Cardiac muscle cell (in vitro differentiated cells and primary cell): ENCODE measurements around the gene SELENOS. TPM values are rescaled to one million over a fixed set of nuclear protein-coding genes. Genes with fewer than 3 reads are reported as not detected.
"Not testable (repeated sequence)": the region's sequence is repeated elsewhere in the genome, so short reads cannot be mapped to it uniquely, and the experiment has no call there.

Experiments
- DNase-seq, 2 donors: peaks; one replicate each; pipeline versions ENCODE4 v3.0.0 to v3.0.0-alpha.2; 2010 to 2017; ENCODE audit warnings: low read depth in 1 of 2, low spot score in 1 of 2
- H3K27ac ChIP-seq: fragments of 200-600 bp; sonication (generic); 2 replicates; pipeline ENCODE4 v1.5.1; 2016
- H3K27me3 ChIP-seq: fragments of 200-600 bp; sonication (generic); 2 replicates; pipeline ENCODE4 v1.6.0; 2016; ENCODE audit warnings: control low read depth
- H3K36me3 ChIP-seq: fragments of 200-600 bp; sonication (generic); 2 replicates; pipeline ENCODE4 v1.5.1; 2016; ENCODE audit warnings: control low read depth
- H3K4me1 ChIP-seq: fragments of 200-600 bp; sonication (generic); 2 replicates; pipeline ENCODE4 v1.8.1; 2017; ENCODE audit warnings: low read depth, mild to moderate bottlenecking, mixed run types
- H3K4me3 ChIP-seq: fragments of 200-600 bp; sonication (generic); 2 replicates; pipeline ENCODE4 v1.5.1; 2016; ENCODE audit warnings: mild to moderate bottlenecking
- H3K9me3 ChIP-seq: fragments of 200-600 bp; sonication (generic); 2 replicates; pipeline ENCODE4 v1.5.1; 2017; ENCODE audit warnings: low read depth, mild to moderate bottlenecking, control low read depth
- polyA plus RNA-seq: library from polyadenylated mRNA; unstranded; fragments of >200 nt; fragmentation: Nextera tagmentation; extraction: Ambion mirVana; gene quantifications from 2 replicates; pipeline ENCODE4 v1.2.1, GENCODE V29; 2016
- total RNA-seq: library from RNA; depleted of rRNA; stranded (reverse); fragments of >200 nt; gene quantifications from 2 replicates; pipeline ENCODE4 v1.2.3, GENCODE V29; 2016
- TF ChIP-seq, protein P1 (sequence below): IDR thresholded peaks from 2 replicates; pipeline ENCODE4 v1.5.1; 2012; ENCODE audit warnings: low read depth, mild to moderate bottlenecking, low read length

Gene SELENOS
- total and polyA plus RNA-seq, 2 experiments from 2014 or later, result 48.3 to 103 TPM

DNA sequence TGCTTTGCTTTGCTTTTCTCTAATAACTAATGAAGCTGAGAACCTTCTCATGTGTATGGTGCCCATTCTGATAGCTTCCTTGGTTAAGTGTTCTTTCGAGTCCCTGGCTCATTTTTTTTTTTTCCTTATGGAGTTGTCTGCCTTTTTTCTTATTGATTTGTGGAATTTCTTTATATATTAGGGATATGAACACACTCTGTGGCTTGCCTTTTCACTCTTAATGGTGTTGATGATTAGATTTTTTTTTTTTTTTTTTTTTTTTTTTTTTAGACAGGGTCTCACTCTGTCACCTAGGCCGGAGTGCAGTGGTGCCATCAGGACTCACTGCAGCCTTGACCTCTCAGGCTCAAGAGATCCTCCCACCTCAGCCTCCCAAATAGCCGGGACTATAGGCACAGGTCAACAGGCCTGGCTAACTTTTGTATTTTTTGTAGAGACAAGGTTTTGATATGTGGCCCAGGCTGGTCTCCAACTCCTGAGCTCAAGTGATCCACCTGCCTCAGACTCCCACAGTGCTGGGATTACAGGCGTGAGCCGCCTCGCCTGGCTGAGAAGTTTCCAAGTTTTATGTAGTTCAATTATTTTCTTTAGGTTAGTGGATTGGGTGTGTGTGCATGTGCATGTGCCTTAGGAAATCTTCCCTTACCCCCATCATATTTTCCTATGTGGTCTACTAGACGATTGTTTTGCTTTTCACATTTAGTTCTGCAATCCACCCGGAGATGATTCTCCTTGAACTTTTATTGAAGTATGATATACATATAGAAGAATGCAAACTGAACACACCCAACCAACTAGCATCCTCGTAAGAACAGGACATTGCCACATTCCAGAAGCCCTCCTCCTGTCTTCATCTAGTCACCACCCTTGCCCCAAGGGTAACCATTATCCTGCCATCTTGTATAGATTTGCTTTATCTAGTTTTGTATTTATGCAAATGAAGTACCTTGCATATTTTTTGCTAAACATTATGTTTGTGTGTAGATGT lies 19.4 kb upstream of the SELENOS start:
- peak overlapping the region; percentile 64 for H3K4me3 ChIP-seq
- no peak overlapping the region for H3K27ac ChIP-seq
- H3K4me1 ChIP-seq, result peaks cover 15% of the 10 kb centered on the region
- TF ChIP-seq, protein P1, sequence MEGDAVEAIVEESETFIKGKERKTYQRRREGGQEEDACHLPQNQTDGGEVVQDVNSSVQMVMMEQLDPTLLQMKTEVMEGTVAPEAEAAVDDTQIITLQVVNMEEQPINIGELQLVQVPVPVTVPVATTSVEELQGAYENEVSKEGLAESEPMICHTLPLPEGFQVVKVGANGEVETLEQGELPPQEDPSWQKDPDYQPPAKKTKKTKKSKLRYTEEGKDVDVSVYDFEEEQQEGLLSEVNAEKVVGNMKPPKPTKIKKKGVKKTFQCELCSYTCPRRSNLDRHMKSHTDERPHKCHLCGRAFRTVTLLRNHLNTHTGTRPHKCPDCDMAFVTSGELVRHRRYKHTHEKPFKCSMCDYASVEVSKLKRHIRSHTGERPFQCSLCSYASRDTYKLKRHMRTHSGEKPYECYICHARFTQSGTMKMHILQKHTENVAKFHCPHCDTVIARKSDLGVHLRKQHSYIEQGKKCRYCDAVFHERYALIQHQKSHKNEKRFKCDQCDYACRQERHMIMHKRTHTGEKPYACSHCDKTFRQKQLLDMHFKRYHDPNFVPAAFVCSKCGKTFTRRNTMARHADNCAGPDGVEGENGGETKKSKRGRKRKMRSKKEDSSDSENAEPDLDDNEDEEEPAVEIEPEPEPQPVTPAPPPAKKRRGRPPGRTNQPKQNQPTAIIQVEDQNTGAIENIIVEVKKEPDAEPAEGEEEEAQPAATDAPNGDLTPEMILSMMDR, result no peak
- no peaks in the 10 kb centered on the region for H3K9me3 ChIP-seq
- no peaks in the 10 kb centered on the region for H3K27me3 ChIP-seq
- no peak for DNase-seq
- no peaks in the 10 kb centered on the region for H3K36me3 ChIP-seq

DNA sequence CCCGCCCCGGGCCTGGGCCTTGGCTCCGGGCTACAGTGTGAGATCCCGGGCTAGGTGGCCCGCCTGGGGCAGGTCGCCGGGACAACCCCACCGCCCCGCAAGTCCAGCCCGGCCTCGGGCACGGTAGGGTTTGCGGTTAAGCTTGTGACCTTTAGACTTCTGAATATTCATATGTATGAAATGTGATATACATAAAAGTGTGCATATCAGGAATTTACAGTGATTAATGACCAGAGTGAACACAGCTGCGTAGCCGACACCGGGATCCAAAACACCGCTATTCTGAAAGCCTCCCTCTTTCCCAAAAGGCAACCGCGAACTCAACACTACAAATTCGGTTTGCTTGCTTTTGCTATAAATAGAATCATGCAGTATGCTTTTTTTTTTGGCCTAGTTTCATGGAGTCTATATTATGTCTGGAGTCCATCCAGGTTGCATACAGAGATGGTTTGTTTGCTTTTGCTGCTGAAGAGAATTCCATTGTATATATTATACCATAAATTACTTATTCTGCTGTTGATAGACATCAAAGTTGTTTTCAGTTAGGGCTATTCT lies 18.4 kb upstream of the SELENOS start:
- DNase-seq, result peak in 1 of 2 donors; percentile 16
- Histone ChIP-seq H3K27me3 (no peaks in the 10 kb centered on the region), H3K4me1 (peaks cover 15% of the 10 kb centered on the region), H3K4me3 (peak overlapping the region; percentile 64), H3K36me3 (peaks cover 6% of the 10 kb centered on the region), H3K9me3 (no peaks in the 10 kb centered on the region), H3K27ac (peak overlapping the region; percentile 80)
- TF ChIP-seq, protein P1, result no peak

DNA sequence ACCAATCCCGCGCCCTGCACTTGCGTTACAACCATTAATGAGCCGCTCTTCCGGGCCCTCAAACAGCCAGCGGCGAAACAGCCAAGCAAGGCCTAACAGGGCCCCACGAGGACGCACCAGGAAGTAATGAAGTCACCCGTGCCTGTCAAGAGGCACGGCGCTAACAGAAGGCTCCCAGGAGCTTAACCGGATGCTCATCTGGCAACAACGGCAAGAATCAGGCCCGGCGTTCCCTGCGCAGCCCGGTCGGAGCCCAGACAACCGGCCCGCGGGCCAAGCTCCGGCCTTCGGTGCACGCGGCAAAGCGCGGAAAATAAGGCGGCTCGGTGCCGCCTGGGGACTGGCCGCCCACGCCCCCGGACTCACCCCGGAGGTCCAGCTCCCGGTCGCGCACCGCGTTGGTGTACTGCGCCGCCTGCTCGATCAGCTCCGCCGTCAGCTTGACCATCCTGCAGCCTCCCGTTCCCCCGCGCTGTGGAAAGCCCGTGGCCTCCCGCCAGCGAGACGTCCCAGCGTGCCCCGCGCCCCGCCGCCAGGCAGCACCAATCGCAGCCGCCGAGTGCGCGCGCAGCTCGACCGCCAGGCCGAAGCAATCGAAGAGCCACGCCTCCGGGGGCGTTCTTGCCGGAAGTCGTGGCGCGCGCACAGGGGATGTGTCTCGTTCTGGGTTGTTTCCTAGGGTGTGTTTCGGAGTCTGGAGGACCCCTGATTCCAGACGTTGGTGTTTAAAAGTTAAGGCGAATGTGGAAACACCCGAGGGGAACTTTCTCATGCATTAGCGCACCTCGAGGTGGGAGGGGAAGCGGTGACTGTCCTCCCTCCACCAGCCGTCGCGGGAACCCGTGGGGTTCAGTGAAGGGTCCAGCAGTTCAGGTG lies 17.7 kb upstream of the SELENOS start, which contains the start of gene SNRPA1:
SNRPA1 (minus strand) TSS at position 518 of the 876 bp plus-strand sequence; CDS start at position 448, 70 bp downstream.
- Histone ChIP-seq H3K36me3 (peaks cover 6% of the 10 kb centered on the region), H3K27ac (peak within 1 kb of the TSS; percentile 90), H3K9me3 (no peaks in the 10 kb centered on the region), H3K27me3 (no peaks in the 10 kb centered on the region), H3K4me3 (peak within 1 kb of the TSS; percentile 64), H3K4me1 (peaks cover 15% of the 10 kb centered on the region)
- peak; percentile 97 to 98 for DNase-seq
- TF ChIP-seq, protein P1, result no peak

DNA sequence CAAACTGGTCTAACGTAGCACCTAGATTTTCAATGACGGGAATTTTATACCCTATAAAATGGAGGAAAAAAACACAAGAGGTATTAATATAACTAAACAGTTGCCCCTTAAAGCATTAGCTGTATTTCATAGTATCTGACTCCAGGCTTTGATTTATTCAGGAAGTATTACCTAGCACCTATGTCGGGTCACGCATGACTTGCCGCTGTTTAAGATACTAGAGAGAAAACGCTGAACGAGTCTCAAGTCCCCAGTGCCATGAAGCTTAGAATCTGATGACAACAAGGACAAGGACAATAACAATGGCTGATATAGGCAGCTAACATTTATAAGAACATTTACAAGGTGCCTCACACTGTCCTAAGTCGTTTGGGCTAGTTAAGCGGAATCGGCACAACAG lies 15.8 kb upstream of the SELENOS start:
- Histone ChIP-seq H3K27me3 (no peaks in the 10 kb centered on the region), H3K9me3 (no peaks in the 10 kb centered on the region), H3K27ac (peak overlapping the region; percentile 90), H3K36me3 (peaks cover 6% of the 10 kb centered on the region), H3K4me1 (peaks cover 15% of the 10 kb centered on the region), H3K4me3 (peak overlapping the region; percentile 64)
- no peak for DNase-seq
- TF ChIP-seq, protein P1, result no peak

DNA sequence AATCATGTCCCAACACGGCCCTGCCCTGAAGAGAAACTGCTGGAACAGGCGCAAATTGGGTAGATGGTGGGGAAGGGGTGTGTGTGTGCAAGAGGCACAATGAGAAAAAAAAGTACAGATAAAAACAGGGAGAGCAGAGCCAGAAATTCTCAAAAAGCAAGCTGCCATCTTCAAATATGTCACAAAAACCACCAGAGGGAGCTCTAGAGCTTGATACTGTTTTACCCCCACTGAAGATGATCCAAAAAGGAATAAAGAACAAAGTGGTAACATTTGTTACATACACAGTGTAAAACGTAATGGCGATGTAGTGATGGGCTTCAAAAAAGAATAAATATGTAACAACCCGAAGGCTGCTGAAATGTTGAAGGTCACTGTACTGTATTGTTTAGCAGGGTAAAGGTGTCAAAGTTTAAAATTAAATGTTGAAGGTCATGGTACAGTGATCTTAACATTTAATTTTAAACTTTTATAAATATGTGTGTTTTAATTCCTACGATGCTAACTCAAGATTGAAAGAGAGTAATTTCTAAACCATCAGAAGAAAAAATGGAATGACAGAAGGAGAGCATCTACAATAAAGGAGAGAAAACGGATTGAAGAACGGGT lies 11.7 kb upstream of the SELENOS start:
- H3K27ac ChIP-seq, result no peak overlapping the region
- peaks cover 43% of the 10 kb centered on the region for H3K36me3 ChIP-seq
- no peaks in the 10 kb centered on the region for H3K27me3 ChIP-seq
- DNase-seq, result peak; percentile 69 to 70
- peaks cover 10% of the 10 kb centered on the region for H3K4me1 ChIP-seq
- TF ChIP-seq, protein P1, result peak; percentile 66
- H3K4me3 ChIP-seq, result no peak overlapping the region
- H3K9me3 ChIP-seq, result no peaks in the 10 kb centered on the region

DNA sequence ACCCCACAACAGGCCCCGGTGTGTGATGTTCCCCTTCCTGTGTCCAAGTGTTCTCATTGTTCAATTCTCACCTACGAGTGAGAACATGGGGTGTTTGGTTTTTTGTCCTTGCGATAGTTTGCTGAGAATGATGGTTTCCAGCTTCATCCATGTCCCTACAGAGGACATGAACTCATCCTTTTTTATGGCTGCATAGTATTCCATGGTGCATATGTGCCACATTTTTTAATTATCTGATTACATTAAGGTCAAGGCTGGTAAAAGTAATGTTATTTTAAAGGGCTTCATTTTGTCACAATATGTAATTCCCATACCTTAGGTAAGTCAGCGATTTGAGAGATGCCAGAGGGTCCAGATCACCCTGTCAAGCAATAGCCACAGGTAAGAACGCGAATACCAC lies 10.1 kb upstream of the SELENOS start:
- not testable (repeated sequence) for H3K27ac ChIP-seq, DNase-seq, H3K9me3 ChIP-seq, H3K27me3 ChIP-seq, H3K4me1 ChIP-seq, H3K4me3 ChIP-seq
- peaks cover 55% of the 10 kb centered on the region for H3K36me3 ChIP-seq
